Activated gamma-delta T cell (primary cell): Measurements from ENCODE around the gene RNF222.
A peak's percentile ranks its signal among the peaks of the same experiment; 100 is the strongest.
"Not testable (repeated sequence)": the region's sequence is repeated elsewhere in the genome, so short reads cannot be mapped to it uniquely, and the experiment has no call there.

Source experiments
- DNase-seq: peaks from one replicate; lab custom pipeline; 2025; lab: John Stamatoyannopoulos, UW

RNF222 gene

DNA sequence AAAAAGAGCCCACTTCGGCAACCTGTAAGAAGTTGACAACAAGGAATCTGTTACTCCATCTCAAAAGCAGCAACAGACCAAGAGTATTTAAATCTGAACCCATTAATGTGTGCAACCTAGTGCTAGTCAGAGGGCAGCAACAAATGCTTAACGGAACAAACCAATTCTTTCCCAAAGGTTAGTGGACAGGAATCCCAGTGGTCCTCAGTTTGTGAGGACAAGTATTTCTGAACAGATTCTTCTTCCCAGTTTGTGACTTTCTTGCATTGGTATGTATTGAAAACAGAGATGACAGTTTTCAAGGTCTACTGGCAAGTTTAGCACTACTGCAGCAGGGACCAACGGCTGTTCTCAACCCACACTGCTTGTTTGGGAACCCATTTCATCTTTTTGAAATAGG lies 17.6 kb downstream of the RNF222 start:
- no peak for DNase-seq

DNA sequence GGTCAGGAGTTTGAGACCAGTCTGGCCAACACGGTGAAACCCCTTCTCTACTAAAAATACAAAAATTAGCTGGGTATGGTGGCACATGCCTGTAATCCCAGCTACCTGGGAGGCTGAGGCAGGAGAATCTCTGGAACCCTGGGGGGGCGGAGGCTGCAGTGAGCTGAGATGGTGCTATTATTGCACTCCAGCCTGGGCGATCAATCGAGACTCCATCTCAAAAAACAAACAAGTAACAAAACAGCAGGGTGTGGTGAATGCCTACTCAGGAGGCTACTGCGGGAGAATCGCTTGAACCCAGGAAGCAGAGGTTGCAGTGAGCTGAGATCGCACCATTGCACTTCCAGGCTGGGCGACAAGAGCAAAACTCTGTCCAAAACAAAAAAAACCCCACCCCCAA lies 19.5 kb downstream of the RNF222 start:
- DNase-seq, result not testable (repeated sequence)

DNA sequence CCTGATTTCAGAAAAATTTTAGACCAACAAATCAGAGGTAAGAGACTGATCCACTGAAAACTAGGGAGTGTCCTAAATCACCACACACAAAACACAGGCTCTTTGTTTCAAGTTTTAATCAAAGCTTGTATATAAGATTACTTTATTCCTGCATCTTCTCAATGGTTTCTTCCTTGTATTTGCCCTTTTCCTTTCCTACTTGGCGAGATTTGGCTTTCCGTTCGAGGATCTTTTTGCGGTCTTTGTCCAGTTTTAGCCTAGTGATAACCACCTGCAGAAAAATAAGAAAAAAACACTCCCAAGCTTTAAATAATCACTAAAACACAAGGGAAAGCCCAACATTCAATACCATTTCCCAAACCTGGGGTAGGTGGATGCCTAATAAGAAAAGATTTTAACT lies 20.2 kb downstream of the RNF222 start:
- no peak for DNase-seq

DNA sequence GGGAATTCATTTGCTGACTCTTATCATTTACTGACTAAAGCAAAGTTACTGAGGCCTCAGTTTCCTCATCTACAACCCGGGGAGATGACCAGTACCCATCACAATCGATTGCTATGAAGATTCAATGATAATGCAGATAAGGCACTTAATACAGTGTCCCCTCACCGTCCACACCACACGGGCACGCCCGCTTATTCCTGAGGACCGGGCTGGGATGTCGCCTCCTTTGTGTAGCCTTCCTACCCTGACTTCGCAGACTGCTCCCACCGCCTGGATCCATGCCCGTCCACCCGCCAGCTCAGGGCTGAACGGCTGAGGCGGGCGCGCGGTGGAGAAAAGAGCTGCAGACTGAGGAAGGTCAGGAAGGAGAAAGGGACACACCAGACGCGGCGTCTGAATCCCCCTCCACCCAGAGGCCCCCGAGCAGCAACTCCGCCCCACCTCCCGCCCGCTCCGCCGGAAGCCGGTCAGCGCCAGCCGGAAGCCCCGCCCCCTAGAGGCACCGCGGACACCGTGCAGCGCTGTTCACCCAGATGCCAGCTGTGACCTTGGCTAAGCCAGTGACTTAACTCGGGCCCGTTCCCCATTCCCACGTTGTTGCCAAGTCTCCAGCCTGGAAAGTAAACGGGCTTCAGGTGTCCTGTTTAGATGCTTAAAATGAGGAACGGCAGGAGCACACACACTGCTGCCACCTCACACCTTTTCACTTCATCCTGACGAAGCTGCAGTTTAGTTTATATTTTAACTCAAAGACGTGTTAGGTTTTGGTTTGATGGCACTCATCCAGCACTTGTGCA lies 21.2 kb downstream of the RNF222 start, which contains the start of gene KRABD2:
KRABD2 (minus strand) TSS at position 434 of the 797 bp plus-strand sequence.
- peak; percentile 82 for DNase-seq

DNA sequence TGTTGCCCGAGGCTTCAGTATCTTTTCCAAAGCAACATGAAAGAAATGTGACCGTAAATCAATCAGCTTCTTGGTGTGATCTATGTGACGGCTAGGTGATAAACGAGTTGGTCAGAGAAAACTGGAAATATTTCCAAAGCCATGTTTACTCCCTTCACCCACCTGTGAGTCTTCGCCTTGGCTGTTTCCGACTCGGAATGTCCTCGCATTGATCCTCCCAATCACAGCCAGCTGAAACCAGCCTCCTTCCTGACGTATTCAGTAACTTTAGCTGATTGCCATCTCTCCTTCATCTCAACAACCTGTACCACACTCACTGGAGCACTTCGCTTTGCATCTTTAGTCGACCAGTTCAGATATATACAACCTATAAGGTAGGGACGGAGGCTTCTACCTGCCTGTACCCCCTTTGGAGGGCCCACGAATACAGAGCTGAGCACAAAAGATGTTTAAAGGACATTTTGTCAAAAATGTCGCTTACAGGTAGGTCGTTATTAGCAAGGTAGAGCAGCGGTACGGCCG lies 21.8 kb downstream of the RNF222 start:
- no peak for DNase-seq

DNA sequence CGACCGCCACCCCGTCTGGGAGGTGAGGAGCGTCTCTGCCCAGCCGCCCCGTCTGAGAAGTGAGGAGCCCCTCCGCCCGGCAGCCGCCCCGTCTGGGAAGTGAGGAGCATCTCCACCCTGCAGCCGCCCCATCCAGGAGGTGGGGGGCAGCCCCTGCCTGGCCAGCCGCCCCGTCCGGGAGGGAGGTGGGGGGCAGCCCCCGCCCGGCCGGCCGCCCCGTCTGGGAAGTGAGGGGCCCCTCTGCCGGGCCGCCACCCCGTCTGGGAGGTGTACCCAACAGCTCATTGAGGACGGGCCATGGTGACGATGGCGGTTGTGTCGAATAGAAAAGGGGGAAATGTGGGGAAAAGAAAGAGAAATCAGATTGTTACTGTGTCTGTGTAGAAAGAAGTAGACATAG lies 23.8 kb downstream of the RNF222 start:
- not testable (repeated sequence) for DNase-seq

DNA sequence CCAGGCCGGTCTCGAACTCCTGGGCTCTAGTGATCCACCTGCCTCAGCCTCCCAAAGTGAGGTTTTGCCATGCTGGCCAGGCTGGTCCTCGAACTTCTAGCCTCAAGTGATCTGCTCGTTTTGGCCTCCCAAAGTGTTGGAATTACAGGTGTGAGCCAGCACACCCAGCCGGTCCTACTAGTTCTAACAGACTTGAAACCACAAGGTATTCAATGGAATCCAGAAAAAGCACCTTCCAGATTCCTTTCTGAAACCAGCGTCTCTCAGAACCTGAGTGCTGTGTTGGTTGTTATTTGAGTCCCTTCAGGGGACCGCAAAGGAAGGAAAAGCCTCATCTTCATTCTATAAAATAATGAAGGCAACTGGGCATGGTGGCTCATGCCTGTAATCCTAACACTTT lies 25.2 kb downstream of the RNF222 start:
- no peak for DNase-seq

DNA sequence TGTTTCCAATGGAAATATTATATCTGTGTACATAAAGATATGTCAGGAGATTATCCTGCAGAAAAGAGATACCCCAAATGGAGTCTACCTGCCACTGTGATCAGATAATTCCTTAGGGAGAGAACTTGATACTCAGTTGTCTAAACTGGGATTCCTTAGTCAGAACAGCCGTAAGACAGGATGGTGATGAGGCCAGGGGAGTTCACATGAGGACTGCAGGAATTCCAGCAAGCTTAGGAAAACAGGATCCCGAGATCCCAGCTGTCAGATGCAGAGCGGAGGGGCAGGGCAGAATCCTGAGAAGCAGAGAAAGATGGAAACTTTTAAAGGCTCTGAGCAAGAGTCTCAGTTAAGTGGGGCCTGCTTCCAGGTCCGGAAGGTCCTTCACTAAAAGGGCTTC lies 25.8 kb downstream of the RNF222 start:
- DNase-seq, result no peak

DNA sequence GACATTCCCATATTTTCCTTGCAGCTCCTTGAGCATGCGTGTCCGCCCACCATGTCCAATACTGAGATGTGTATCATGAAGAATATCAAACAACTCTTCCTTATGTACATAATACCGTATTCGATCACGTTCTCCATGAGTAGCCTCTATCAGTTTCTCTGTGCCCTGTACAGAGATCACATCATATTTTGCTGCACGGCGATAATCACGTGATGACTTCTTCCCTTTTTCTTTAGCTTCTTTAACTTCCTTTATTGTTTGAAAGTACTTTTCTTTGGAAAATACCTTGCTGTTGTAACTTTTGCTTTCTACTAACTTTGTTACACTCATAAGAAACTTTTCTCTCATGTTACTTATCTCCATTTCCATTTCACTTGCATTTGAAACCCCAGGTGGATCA lies 27.7 kb downstream of the RNF222 start:
- DNase-seq, result no peak

DNA sequence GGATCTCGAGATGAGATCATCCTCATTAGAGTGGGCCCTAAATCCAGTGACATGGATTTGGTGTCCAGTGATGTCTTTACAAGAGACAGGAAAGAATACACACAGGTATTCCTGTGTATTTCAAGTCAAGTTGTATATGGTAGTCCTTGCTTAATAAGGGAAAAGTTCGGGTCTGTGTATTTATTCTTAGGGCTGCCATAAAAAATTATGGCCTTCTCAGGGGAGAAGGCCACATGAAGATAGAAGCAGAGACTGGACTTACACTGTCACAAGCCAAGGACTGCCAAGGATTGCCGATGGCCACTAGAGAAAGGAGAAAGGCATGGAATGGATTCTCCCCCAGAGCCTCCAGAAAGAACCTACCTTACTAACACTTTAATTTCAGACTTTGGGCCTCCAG lies 29.4 kb downstream of the RNF222 start:
- DNase-seq, result no peak

DNA sequence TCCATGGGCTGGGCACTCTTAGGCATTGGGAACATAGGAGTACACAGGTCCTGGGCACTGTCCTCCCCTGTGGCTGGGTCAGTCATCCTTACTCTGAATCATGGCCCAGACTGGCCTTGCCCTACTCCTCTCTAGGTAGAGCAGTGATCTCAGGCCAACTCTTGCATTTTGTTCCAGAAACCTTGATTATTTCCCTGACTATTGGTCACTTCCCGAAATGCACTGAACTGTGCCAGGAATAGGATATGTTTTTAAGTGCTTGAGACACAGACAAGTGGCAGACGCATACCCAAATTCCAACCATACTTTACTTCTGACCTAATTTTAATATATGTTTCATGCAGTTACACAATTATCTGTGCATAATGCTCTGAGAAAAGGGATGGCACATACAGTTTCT lies 31.4 kb downstream of the RNF222 start:
- DNase-seq, result no peak

DNA sequence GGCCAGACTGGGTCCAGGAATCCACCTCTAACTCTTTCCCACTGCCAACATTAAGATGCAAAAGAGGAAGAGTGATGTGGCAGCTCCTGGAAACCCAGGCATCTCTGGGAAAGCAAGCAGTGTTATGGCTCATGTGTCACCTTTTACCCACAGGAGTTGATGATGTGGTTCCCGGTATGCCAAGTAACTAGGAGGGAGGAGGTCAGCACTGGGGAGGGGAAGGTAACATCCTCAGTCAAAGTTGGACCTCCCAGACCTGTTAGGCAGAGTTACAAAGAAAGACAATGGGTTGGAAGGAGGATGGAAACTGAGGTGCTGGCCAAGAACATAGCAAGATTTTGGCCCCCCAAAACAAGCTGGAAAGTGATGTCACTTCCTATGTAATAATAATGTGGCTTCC lies 32.5 kb downstream of the RNF222 start:
- no peak for DNase-seq

DNA sequence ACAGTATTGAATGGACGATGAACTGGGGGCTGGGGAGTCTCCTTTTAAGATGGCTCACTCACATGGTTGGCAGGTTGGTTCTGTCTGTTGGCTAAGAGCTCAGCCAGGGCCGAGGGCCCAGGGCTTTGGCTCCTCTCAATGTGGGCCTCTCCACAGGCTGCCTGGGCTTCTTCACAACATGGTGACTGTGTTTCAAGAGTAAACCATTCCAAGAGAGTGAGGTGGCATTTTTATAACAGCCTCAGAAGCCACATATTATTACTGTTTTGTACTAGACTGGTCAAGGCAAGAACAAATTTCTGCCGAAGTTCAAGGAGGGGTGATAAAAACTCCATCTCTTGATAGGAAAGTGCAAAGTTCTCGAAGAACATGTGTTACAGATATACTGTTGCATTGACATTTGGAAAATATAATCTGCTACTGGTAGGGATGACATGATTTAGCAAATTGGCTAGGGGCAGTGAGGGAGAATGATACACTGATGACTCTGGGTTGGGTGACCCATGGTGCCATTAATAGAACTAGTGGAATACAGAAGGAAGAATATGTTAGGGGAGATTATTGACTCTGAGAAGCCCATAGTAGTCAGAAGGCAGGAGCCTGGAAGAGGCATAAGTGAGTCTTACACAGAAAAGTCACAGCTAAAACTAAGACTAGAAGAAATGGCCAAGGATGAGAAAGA lies 34.8 kb downstream of the RNF222 start:
- no peak for DNase-seq

DNA sequence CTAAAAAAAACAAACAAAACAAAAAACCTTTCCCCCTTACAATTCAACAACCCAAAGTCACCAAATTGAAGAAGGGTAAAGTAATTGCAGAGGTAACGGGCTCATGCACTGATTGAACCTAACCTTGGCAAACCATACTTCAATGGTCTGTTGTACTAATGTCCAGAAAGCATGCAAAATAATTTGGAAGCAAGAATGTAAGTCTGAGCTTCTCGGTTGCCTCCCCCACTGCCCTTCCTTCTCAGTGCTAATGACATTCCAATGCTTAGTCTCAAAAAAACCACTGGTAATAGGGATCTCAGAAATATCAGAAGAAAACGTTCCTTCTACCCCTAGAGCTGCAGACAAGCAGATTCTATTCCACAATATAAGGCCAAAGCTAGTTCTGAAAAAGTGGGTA lies 36.9 kb downstream of the RNF222 start:
- no peak for DNase-seq

DNA sequence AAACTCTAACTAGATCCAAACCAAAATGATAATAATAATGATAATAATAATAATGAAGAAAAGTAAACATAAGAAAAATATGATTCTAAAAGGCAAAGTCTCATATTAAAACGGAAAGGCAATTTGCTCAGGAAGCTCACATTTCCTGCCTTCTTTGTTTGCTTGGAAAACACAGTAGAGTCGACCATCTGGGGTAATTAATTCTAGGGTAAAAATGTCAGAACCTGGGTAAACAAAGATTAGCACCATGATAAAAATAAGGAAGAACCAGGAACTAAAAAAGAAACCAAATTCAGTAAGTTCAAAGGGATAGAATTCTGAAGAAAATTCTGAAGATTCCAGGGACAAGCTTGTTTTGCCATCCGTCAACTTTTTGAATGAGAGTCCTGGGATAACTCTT lies 37.4 kb downstream of the RNF222 start:
- no peak for DNase-seq

DNA sequence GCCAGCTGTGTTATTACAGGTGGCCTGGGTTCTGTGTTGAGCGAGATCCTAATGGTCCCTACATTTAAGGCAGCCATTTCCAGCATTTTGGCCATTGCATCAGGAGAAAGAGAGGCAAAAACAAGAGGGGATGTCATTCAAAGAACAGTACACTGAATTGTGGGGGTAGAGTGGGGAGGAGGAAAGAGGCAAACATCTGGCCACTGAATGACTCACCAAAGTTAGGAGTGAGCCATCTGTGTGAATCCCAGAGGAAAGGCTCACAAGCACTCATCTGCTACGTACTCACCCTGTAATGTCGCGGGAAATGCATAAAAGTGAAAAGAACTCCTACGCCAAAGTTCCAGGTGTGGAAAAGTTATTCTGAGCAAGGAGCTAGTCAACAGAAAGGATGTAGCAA lies 37.9 kb downstream of the RNF222 start:
- no peak for DNase-seq

DNA sequence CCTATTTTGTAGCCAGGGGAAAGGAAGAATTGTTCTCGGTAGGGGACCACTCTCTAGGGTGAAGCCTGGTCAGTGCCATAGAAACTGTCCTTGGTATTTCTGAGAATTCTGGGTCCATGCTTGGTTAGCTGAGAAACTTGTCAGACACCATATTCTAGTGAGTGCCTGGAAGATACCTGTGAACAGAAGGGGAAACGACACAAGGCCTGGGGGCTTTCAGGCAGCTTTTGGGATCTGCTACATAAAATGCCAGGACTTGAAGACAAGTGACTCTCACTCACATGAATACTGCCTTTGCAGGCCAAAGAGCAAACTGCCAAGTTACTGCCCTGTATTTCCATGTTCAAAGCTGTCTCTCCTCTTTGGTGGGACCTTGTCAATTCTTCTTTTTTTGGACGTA lies 39.7 kb downstream of the RNF222 start:
- no peak for DNase-seq

DNA sequence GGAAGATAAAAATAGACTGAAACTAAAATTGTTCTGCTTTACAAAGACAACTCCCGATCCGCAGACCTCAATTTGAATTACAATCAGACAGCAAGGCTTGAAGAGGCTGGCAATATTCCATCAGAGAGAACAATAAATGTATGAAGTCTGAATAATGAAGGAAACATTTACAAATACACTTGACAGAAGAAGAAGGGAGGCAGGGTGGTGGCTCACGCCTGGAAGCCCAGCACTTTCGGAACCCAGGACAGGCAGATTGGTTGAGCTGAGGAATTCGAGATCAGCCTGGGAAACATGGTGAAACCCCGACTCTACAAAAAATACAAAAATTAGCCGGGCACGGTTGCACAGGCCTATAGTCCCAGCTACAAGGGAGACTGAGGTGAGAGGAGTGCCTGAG lies 43.4 kb downstream of the RNF222 start:
- no peak for DNase-seq

DNA sequence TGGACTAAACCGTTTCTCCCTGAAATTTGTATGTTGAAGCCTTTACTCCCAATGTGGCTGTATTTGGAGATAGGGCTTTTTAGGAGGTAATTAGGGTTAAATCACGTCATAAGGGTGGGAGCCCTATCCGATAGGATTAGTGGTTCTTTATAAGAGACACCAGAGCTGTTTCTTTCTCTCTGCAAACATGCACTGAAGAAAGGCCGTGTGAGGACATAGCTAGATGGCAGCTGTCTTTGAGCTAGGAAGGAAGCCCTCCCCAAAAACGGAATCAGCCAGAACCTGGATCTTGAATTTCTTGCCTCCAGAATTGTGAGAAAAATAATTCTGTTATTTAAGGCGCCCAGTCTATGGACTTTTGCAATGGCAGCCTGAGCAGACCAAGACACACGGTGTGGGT lies 43.9 kb downstream of the RNF222 start:
- no peak for DNase-seq

DNA sequence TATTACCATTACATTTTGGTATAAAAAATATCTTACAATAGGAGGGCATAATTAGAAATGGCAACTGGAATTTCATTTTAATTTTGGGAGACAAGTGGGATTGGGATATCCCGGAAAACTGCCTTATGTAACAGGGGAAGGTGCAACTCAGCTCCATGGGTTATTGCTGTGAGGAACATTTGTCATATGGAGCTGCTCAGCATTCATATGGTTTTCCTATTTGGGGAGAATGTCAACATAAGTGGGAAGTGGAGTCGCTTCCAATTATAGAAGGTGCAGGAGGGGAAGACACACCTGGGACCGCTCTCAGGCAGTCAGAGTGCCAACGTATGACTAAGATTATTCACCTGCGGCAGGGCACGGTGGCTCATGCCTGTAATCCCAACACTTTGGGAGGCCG lies 47.3 kb downstream of the RNF222 start:
- DNase-seq, result no peak

DNA sequence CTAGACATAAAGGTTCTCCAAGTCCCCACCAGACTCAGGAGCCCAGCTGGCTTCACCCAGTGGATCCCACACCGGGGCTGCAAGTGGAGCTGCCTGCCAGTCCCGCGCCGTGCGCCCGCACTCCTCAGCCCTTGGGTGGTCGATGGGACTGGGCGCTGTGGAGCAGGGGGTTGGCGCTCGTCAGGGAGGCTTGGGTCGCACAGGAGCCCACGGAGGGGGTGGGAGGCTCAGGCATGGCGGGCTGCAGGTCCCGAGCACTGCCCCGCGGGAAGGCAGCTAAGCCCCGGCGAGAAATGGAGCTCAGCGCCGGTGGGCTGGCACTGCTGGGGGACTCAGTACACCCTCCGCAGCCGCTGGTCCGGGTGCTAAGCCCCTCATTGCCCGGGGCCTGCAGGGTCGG lies 50.6 kb downstream of the RNF222 start:
- not testable (repeated sequence) for DNase-seq

DNA sequence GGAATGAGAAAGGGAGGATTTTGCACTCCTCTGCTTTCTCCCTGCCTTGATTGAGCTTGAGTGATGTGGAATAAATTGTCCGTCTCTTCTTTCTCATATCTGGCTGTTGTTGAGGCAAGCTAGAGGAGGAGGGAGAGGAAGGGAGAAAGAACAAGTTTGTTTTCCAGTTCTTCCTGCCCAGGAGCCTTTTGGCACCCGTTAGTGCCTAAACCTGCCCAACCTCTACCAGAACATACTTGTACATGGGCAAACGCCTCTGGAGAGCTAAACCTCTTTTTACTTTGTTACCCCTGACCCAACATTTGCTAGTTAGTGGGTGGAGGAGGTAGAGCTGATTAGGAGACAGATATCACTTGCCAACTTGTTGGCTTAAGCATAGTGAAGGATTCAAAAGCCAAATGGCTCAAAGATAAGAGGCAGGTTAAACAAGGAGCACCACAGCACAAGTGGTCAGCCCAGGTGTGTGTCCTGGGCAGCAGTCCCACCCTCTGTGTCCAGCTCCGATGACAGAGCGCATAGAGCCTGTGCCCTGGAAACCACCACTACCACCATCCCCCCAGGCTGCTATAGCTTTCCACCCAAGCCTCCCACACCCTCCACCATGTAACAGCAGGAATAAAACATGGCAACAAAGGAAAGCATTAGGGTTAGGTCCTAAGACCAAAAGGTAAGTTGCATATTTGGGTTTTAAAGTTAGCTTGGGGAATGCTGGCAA lies 51.5 kb downstream of the RNF222 start:
- no peak for DNase-seq
